Retinal pigment epithelial cell (primary cell): ENCODE results near the gene ABTB1.
A peak's percentile ranks its signal among the peaks of the same experiment; 100 is the strongest.
"Not testable (repeated sequence)": the region's sequence is repeated elsewhere in the genome, so short reads cannot be mapped to it uniquely, and the experiment has no call there.

ENCODE experiments used
- DNase-seq: peaks from one replicate; pipeline ENCODE4 v3.0.0-alpha.2; 2010; ENCODE audit warnings: low read depth
- H3K4me3 ChIP-seq: 2 replicates; pipeline ENCODE4 v1.5.1; 2011; ENCODE audit warnings: mild to moderate bottlenecking, low read length, control low read depth, moderate library complexity
- TF ChIP-seq, protein P1 (sequence below): conservative IDR thresholded peaks from 2 replicates; pipeline ENCODE4 v1.5.1; 2011; ENCODE audit warnings: low read depth, low read length, control low read depth, inconsistent platforms

ABTB1 gene

DNA sequence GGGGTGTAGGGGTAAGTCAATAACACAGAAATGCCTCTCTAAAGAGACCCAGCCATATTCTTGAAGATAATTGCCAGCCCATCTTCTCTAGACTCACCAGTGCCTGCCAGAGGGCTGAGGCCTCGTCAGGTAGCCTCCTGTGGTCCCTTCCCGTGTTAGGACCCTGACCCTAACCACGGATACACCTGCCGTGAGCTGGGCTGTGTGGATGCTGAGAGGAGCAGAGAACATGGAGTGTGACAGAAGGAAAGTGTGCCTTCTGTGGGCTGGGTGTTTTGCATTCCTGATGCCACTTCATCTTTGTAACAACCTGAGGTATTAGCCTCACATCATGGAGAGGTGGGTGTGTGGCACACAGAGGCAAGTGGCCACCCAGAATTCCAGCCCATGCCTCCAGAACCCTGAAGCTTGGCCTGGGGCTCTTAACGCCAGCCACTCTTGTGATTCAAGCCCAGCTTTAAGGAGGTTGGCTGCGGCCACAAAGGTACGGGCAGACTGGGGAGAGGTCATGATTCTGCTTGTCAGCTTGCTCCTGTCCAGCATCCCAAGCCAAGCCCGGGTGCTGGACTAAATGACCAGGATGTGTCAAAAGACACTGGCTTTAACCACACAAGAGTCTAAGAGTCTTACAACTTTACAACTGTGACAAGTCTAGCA lies 21.1 kb upstream of the ABTB1 start:
- DNase-seq: no peak
- TF ChIP-seq, protein P1, sequence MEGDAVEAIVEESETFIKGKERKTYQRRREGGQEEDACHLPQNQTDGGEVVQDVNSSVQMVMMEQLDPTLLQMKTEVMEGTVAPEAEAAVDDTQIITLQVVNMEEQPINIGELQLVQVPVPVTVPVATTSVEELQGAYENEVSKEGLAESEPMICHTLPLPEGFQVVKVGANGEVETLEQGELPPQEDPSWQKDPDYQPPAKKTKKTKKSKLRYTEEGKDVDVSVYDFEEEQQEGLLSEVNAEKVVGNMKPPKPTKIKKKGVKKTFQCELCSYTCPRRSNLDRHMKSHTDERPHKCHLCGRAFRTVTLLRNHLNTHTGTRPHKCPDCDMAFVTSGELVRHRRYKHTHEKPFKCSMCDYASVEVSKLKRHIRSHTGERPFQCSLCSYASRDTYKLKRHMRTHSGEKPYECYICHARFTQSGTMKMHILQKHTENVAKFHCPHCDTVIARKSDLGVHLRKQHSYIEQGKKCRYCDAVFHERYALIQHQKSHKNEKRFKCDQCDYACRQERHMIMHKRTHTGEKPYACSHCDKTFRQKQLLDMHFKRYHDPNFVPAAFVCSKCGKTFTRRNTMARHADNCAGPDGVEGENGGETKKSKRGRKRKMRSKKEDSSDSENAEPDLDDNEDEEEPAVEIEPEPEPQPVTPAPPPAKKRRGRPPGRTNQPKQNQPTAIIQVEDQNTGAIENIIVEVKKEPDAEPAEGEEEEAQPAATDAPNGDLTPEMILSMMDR: no peak
- H3K4me3 ChIP-seq: no peak overlapping the region

DNA sequence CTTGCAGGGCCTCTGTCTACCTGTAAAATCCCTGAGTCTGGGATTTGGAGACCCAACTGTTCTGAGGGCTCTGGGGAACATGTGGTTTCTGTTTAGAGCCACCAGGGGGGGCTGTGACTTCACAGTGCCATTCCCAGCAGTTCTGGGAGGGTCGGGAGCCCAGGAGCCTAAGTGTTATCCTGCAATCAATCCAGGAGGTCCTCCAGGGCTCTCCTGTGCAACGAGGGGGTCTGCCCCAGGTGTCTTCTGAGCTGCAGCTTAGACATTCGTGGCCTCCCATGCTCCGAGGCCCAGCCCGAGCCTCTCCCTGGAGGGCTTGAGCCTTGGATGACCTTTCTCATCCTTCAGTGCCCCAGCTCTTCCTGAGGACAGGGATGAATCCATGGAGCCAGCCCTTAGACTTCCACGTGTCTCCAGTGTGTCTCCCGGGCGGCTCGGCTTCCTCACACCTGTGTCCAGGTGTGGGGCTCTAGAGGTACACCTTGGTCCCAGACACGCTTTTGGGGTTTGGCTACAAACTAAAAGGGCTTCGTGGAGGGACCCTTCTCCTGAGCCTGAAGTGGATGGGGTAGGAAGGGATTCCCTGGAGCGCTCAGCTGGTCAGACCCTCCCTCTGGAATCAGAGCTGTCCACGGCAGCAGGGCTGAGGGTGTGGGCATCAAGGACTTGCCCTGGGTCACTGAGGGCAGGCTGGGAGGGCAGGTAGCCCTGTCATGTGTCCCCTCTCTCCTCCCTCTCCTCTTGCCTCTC lies 20.3 kb upstream of the ABTB1 start:
- TF ChIP-seq, protein P1: peak; percentile 84
- no peak for DNase-seq
- H3K4me3 ChIP-seq: no peak overlapping the region

DNA sequence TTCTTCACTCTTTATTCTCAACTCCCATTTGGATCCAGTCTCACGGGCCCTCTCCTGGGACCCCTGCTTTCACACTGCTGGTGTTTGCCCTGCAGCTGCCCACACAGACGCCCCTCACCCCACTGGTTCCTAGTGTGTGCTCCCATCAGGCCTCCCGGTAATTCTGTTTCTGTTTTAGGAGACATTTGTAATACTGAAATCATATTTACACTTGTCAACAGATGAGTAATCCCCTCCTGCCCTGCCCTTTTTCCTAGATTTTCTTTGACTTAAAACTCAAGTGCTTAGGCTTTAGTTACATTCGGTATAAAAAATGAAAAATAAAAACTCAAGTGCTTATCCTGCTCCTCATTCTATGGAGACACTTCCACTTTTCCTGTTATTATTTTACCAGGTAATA lies 18.4 kb upstream of the ABTB1 start:
- TF ChIP-seq, protein P1: no peak
- DNase-seq: no peak
- H3K4me3 ChIP-seq: no peak overlapping the region

- DNase-seq, H3K4me3 ChIP-seq: not testable (repeated sequence)
These were observed 17.8 kb upstream of the ABTB1 start for GRCh38 chr3:127654993-127655392.

DNA sequence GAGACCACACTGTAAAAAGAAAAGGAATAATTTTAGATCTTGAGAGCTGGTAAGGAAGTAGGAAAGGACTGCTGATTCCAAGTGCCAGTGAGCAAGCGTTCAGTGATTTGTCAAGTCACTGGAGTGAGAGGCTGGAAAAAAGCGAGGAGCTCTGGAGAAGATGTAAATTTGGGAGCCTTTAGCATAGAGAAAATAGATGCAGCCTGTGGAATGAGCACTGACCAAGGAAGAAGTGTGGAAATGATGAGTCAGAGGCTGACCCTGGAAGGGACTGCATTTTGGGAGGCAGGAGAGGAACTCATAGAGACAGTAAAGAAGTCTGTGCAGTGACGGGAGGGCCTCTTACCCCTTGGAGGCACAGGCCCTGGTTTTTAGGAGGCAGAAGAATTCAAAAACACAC lies 17.1 kb upstream of the ABTB1 start:
- TF ChIP-seq, protein P1: no peak
- DNase-seq: no peak
- H3K4me3 ChIP-seq: no peak overlapping the region

DNA sequence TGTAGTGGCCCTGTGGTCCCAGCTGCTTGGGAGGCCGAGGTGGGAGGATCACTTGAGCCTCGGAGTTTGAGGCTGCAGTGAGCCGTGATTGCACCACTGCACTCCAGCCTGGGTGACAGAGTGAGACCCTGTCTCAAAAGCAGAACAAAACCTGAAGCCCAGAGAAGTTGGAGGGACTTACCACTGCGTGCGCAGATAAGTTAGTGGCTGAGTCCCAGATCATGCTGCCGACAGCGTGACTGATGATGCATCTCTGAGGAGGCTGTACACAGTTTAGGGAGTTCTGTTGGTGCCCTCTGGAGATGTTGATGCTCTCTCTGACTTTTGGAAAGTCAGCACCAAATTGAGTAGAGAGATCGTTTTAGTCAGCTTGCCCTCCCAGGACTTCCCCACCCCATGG lies 15.8 kb upstream of the ABTB1 start:
- H3K4me3 ChIP-seq: no peak overlapping the region
- no peak for DNase-seq
- TF ChIP-seq, protein P1: no peak

- no peak for DNase-seq
- H3K4me3 ChIP-seq: no peak overlapping the region
- TF ChIP-seq, protein P1: no peak
These were observed 14.5 kb upstream of the ABTB1 start for GRCh38 chr3:127658234-127658633.
